ENCODE data around the gene TRIM7. TPM values are rescaled to one million over a fixed set of nuclear protein-coding genes. Genes with fewer than 3 reads are reported as not detected.

TRIM7 gene
- polyA plus RNA-seq, 1 donor (not counting 4 experiments of a cell fraction or from before 2014, with no cell fraction given), result 27.6 TPM

DNA sequence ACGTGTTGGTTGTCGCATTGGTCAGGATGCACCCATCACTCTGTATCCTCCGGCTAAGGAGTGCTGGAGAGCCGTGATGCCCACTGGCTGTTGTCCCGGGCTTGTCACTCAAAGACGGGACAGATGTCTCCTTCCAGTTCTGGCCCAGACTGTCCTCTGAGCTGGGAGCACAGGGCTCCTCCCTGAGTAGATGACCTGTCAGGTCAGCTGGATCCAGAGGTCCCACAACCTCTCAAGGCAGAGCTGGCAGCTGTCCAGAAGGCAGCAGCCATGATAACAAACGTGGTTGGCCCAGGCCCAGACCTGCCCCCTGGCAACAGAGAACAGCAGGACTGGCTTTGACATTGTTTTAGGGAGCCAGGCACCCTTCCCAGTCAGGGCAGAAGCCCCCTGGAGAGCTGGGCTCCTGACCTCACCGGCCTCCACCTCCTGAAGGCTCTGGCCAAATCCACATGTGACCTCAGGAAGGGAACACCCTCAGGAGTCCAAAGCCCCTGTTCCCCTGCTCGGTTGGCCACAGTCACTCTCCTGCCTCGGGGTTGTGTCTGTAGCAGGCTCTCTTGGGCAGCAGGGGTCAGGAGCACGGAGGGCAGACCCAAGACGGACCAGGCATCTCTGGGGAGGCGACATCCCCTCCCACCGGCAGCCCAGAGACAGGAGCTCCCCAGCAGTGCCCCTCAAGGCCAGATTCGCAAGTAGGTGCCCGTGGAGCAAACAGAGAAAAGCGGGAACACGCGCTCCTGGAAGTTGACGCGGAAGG is 10.3 kb downstream of the TRIM7 start:
- Histone ChIP-seq H3K27ac (ENCODE audit: control insufficient read depth, insufficient read depth, low read length) (no peak overlapping the region), H3K79me2 (ENCODE audit: control insufficient read depth, insufficient read depth, low read length) (peaks cover 2% of the 10 kb centered on the region), H3K4me2 (ENCODE audit: control insufficient read depth, extremely low read depth, insufficient read depth, low read depth, low read length) (no peak overlapping the region), H3K4me1 (ENCODE audit: control insufficient read depth, extremely low read depth, insufficient read depth, low read length) (peaks cover 8% of the 10 kb centered on the region), H3K27me3 (ENCODE audit: control insufficient read depth, extremely low read depth, insufficient read depth, low read length) (no peaks in the 10 kb centered on the region), H3K9ac (ENCODE audit: control insufficient read depth, extremely low read depth, insufficient read depth, low read length) (no peak overlapping the region), H4K20me1 (ENCODE audit: control insufficient read depth, extremely low read depth, insufficient read depth, low read length) (no peaks in the 10 kb centered on the region), H3K36me3 (ENCODE audit: control insufficient read depth in 2 of 2, extremely low read depth in 1 of 2, insufficient read depth in 2 of 2, low read length in 2 of 2) (peaks cover 9 to 14% of the 10 kb centered on the region in 2 experiments), H2AFZ (ENCODE audit: control insufficient read depth, low read length) (no peak overlapping the region), H3K9me1 (ENCODE audit: control insufficient read depth, extremely low read depth, insufficient read depth, low read length) (no peaks in the 10 kb centered on the region), H3K4me3 (ENCODE audit: control insufficient read depth in 2 of 3, extremely low read depth in 1 of 3, insufficient read depth in 2 of 3, low read depth in 1 of 3, low read length in 3 of 3) (no peak overlapping the region), H3K9me3 (ENCODE audit: control insufficient read depth, low read depth, low read length) (no peaks in the 10 kb centered on the region)
- TF ChIP-seq, protein P1, sequence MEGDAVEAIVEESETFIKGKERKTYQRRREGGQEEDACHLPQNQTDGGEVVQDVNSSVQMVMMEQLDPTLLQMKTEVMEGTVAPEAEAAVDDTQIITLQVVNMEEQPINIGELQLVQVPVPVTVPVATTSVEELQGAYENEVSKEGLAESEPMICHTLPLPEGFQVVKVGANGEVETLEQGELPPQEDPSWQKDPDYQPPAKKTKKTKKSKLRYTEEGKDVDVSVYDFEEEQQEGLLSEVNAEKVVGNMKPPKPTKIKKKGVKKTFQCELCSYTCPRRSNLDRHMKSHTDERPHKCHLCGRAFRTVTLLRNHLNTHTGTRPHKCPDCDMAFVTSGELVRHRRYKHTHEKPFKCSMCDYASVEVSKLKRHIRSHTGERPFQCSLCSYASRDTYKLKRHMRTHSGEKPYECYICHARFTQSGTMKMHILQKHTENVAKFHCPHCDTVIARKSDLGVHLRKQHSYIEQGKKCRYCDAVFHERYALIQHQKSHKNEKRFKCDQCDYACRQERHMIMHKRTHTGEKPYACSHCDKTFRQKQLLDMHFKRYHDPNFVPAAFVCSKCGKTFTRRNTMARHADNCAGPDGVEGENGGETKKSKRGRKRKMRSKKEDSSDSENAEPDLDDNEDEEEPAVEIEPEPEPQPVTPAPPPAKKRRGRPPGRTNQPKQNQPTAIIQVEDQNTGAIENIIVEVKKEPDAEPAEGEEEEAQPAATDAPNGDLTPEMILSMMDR (optimal IDR thresholded peaks at IDR 0.05 in 1 of 3, IDR thresholded peaks at IDR 0.05 in 1 of 3, conservative IDR thresholded peaks at IDR 0.05 in 1 of 3; ENCODE audit: extremely low read depth in 1 of 3, insufficient read depth in 2 of 3, low read length in 3 of 3), result no peak
- no peak for TF ChIP-seq EZH2 (IDR thresholded peaks at IDR 0.05; ENCODE audit: low read length)
- DNase-seq (ENCODE audit: low read depth, low spot score), result no peak
- dilution Hi-C loops (cut with MboI; ENCODE audit: extremely low pct_ligation_motif_present, low sequenced_read_pairs), result no loop called here
- no peak for FAIRE-seq

DNA sequence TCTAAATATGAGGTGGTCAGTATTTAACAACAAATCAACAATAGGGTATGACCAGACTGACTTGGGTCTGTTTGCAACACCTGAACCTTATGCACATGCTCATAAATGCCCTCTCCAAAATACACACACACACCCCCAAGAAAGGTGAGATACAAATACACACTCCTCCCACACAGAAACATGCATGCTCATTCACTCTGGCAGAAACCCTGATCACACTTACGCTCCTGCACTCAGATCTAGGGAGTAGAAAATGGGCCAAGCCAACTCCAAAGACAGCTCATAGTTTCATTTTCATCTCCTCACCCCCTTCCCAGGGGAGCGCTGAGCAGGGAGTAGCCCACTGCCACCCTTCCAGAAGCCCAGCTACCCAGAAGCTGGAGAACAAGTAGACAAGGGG is 11.3 kb downstream of the TRIM7 start:
- FAIRE-seq, result no peak
- no peak for TF ChIP-seq EZH2 (IDR thresholded peaks at IDR 0.05; ENCODE audit: low read length)
- TF ChIP-seq, protein P1 (optimal IDR thresholded peaks at IDR 0.05 in 1 of 3, IDR thresholded peaks at IDR 0.05 in 1 of 3, conservative IDR thresholded peaks at IDR 0.05 in 1 of 3; ENCODE audit: extremely low read depth in 1 of 3, insufficient read depth in 2 of 3, low read length in 3 of 3), result no peak
- dilution Hi-C loops (cut with MboI; ENCODE audit: extremely low pct_ligation_motif_present, low sequenced_read_pairs), result no loop called here
- Histone ChIP-seq H3K4me1 (ENCODE audit: control insufficient read depth, extremely low read depth, insufficient read depth, low read length) (peaks cover 10% of the 10 kb centered on the region), H3K9ac (ENCODE audit: control insufficient read depth, extremely low read depth, insufficient read depth, low read length) (no peak overlapping the region), H2AFZ (ENCODE audit: control insufficient read depth, low read length) (no peak overlapping the region), H3K9me1 (ENCODE audit: control insufficient read depth, extremely low read depth, insufficient read depth, low read length) (no peaks in the 10 kb centered on the region), H3K27ac (ENCODE audit: control insufficient read depth, insufficient read depth, low read length) (no peak overlapping the region), H4K20me1 (ENCODE audit: control insufficient read depth, extremely low read depth, insufficient read depth, low read length) (no peaks in the 10 kb centered on the region), H3K36me3 (ENCODE audit: control insufficient read depth in 2 of 2, extremely low read depth in 1 of 2, insufficient read depth in 2 of 2, low read length in 2 of 2) (peaks cover 9 to 12% of the 10 kb centered on the region in 2 experiments), H3K4me3 (ENCODE audit: control insufficient read depth in 2 of 3, extremely low read depth in 1 of 3, insufficient read depth in 2 of 3, low read depth in 1 of 3, low read length in 3 of 3) (no peak overlapping the region), H3K79me2 (ENCODE audit: control insufficient read depth, insufficient read depth, low read length) (peaks cover 2% of the 10 kb centered on the region), H3K4me2 (ENCODE audit: control insufficient read depth, extremely low read depth, insufficient read depth, low read depth, low read length) (no peak overlapping the region), H3K27me3 (ENCODE audit: control insufficient read depth, extremely low read depth, insufficient read depth, low read length) (no peaks in the 10 kb centered on the region), H3K9me3 (ENCODE audit: control insufficient read depth, low read depth, low read length) (no peaks in the 10 kb centered on the region)
- no peak for DNase-seq (ENCODE audit: low read depth, low spot score)

Measured in keratinocyte (primary cell).